ENCODE data around the gene CDC6.

CDC6 gene

GRCh38 chr17:40342504-40343218 is 55.0 kb downstream of the CDC6 start:
- DNase-seq, result peak; percentile 45

DNA sequence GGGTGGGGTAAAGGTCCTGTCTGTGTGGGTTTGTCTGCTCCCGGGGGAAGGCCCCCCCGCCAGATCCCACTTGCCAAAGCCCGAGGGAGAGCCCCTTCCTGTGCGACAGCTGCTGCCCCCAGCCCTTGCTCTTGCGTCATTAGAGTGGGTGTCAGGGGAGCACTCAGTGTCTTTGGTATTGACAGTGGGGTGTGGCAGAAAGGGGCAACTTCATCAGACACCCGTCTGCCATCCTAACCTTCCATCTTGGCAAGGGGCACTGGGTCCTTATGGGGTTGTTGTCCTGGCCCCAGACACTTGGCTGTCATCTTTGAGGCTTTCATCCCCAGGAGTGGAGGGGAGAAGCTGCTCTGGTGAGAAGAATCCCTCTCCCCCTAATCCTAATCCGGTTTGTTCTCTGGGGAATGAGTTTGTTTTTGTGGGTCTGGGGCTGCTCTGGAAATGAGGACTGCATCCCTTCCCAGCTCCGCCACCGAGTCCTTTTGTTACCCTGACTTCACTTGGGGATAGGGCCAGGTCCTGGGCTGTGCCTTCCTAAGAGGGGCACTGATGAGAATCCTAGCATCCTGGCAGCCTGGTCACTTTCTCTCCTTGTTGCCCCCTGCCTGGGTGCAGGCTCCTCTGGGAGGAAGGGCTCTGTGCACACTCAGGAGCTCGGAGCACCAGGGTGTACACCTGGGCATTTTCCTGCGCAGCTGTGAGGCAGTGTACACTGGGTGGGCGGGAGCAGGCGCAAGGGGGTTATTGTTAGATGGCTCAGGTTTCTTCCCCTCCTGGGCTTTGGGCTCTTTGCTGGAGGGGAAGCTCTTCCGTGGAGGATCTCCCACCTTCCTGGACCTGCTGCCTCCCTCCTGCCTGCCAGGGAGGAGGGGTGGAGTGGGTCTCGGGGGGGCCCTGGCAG is 55.8 kb downstream of the CDC6 start:
- DNase-seq, result peak; percentile 94

DNA sequence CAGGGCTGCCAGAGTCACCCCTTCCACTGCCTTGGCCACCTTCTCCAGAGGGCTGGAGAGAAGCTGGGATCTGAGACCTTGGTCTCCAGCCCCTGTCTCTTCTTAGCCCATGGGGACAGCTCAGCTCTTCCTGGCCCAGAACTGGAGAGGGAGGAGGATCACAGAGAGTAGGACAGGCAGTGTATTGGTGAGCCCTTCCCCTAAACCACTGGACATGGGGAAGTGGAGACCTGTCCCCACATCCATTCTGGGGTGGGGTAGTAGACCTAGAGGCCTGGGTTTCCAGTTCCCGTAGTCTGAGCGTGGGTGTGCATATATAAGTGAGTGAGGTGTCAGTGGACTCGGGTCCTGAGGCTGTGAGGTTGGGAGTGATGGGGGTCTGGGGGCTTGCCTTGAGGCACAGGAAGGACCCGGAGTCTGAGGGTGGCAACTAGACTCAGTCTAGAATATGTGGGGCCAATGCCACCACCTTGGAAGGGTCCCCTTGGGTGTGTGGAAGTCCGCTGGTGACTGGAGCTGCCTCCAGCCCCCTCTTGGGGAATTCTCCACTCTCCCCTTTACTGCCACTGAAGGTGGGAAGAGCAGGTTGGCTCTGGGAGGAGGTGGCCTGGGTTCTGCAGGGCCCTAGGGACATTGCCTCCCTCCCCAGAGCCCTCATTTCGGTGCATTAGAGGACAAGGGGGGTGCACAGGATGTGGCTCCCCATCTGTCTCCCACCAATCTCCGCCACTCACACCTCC is 56.9 kb downstream of the CDC6 start:
- no peak for DNase-seq

DNA sequence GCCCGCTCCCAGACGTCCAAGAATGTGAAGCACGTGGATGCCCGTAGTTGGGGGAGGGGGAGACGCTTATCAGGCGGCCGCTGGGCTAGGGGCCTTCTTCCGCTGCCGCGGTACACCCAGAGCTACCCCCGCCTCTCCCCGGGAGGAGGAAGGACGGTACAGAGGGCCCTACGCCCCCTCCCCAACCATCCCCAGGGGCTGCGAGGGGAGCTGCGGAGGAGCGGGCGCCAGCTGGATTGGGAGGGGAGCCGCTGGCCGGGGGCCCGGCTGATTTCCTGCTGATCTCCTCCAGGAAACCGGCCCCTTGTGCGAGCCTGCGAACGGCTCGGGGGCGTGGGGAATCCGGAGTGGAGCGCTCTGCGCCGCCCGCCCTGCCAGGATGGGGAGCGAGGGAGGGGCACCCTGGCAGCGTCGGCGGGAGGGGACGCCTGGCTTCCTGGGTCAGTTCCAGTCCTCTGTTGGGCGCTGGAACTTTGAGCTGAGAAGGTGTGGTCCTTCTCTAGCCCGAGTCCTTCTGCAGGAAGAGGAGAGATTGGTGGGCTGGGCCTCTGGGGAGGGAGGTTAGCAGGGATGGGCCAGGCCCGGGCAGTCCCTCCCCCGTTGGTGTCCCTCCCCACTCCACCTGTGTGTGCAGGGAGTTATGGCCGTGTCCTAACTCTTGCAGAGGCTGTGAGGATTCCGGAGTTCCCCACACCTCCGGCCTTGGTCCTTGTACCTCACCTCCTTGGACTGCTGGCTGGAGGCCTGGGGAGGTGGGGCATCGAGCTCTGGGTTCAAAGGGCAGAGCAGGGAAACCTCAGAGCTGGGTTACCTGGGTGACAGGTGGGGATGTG is 57.7 kb downstream of the CDC6 start:
- peak; percentile 80 for DNase-seq

DNA sequence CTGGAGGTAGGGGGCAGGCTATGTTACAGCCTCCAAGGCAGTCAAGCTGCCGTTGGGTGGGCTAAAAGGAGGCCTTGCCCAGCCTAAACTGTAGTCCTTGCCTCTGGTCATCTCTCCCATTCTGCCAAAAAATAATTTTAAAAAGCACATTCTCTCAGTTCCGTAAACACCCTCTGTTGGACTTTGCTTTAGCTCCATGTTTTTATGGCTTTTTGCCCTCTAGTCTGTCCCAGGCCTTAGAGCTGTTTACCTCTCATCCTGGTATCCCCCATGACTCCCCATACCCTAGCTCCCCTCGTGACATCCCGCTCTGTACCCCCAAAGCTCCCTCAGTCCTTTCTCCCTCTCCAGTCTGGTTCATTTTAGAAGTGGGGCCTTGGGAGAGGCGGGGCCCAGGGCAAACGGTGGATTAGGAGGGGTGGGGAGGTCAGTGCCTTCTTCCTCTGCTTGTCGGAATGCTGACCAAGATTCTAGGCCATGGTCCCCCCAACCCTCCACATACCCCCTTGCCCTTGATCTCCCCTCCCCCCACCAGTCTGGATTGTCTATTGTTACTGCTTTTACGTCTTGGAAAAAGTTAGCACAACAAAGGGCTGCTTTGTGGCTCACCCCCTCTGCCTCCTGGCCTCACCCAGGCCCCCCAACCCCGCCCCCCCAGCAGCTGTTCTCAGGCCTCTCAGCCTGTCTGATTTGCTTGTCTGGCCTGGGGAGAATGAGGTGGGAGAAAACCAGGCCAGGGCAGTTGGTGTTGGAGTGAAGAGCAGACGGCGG is 58.5 kb downstream of the CDC6 start:
- DNase-seq, result no peak

- no peak for DNase-seq
Observed at GRCh38 chr17:40346765-40347158, 59.1 kb downstream of the CDC6 start.

- no peak for DNase-seq
Observed at GRCh38 chr17:40347319-40348135, 59.8 kb downstream of the CDC6 start.

- DNase-seq, result no peak
Observed at GRCh38 chr17:40348136-40348504, 60.4 kb downstream of the CDC6 start.

- DNase-seq, result no peak
Observed at GRCh38 chr17:40348562-40349476, 61.1 kb downstream of the CDC6 start.

GRCh38 chr17:40349477-40349894 is 61.8 kb downstream of the CDC6 start:
- DNase-seq, result no peak

DNA sequence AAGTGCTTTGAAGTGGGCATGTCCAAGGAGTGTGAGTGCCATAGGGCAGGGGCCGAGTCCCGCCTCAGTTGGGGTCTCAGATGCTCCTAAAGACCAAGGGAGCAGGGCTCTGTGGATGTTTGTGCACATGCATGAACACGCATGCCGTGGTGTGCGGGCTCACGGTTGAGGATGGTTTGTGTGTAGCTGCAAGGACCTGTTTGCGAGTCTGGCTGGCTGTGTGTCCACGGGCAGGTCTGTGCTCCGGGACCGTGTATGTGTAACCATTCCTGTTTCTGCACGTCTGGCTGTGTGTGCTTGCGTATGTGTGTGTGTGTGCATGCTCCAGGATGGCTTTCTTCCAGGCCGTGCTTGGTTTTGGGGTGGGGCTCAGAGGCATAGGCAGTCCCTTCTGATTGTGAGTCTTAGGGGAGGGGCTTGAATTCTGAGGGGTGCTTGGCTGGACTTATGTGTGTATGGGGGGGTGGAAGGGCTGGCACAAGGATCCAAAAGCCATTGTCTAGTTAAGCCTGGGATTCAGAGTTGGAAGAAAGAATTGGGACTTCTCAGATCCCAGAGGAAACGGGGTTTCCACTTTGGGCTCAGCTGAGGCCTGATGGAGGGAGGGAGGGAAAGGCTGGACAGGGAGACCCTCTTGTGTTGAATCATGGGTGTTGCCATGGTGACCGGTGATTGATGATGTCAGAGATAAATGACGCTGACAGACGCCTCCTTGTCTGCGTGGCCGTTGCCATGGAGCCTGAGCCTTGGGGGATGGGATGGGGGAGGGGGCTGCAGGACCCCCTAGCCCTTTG is 62.4 kb downstream of the CDC6 start:
- peak; percentile 85 for DNase-seq

DNA sequence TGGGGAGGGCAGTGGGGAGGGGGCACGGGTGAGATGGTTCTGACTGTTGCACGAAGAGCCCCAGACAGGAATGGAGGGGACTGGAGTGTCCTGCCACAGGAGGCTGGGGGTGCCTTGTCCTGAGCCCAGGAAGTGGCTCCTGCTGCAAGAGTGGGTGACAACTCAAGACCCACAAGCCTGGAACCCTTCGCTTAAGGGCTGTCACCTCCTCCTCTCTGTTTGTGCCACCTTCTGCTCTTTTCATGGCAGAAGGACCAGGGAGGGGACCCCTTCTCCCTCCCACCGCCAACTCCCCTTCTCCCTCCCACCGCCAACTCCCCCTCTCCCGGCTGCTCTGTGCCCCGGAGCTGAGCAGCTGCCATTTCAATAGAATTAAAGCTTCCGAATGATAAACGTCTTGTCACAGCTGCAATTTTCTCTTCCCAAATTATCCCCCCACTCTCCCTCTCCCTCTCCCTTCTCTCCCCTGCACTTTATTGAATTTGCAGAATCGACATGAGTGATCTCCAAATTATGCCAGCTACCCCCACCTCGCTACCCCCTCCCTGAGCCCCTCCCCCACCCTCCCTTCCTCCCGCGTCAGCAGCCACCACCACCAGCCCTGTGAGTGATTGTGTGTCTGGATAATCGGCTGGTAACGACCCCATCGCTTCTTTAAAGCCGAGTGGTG is 63.1 kb downstream of the CDC6 start:
- peak; percentile 88 for DNase-seq

DNA sequence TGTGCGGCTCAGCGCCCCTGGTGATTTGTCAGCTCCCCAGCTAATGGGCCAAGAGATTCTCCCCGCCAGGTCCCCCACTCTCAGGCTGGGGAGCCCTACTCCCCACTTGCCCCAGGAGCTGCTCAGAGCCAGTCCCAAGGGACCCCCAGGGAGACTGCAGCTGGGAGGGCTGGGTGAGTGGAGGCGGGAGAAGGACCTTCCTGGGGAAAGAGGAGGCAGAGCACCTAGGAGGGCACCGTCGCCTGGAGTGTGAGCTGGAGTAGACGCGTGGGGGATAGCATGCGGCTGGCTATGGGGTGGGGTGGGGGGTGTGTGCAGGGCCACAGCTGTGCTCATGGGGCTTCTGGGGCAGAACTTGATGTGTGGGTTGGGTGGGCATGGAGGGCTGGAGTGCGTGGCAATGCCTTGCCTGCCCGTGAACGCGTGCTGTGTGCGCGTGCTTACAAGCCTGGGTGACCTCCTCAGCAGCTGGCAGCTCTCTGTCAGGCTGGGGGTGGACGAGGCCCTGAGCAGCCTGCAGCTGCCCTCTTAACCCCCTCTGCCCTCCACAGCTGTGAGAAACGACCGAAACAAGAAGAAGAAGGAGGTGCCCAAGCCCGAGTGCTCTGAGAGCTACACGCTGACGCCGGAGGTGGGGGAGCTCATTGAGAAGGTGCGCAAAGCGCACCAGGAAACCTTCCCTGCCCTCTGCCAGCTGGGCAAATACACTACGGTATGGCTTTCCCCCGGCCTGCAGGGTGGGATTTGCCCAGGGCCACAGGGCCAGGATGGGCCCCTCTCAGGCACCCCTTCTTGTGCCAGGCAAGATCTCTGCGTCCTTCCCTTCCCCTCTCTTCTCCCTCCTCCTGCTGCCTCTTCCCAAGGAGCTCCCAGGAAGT is 63.9 kb downstream of the CDC6 start:
- no peak for DNase-seq

DNA sequence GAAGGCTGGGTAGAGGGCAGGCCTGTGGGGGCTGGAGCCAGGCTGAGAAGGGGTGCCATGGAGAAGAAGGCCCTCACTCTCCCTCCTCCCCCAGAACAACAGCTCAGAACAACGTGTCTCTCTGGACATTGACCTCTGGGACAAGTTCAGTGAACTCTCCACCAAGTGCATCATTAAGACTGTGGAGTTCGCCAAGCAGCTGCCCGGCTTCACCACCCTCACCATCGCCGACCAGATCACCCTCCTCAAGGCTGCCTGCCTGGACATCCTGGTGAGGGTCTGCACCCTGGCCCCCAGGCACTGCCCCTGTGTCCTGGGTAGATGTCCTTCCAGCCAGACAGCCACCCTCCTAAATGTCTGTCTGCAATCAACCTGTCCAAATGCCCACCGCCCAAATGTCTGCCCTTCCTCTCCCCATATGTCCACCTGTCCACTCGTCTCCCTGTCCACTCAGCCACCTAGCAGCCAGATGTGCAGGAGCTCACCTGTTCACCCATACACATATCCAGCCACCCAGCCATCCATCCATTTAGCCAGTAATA is 64.6 kb downstream of the CDC6 start:
- no peak for DNase-seq

GRCh38 chr17:40352779-40353394 is 65.2 kb downstream of the CDC6 start:
- no peak for DNase-seq

Data from NCI-H82 (cell line).